ENCODE measurements around the gene CNN3. TPM values are rescaled to one million over a fixed set of nuclear protein-coding genes. Genes with fewer than 3 reads are reported as not detected.

Gene CNN3
- polyA plus RNA-seq, 2 of the 4 experiments (the other 2 are of a cell fraction): 61.6 to 83.4 TPM

DNA sequence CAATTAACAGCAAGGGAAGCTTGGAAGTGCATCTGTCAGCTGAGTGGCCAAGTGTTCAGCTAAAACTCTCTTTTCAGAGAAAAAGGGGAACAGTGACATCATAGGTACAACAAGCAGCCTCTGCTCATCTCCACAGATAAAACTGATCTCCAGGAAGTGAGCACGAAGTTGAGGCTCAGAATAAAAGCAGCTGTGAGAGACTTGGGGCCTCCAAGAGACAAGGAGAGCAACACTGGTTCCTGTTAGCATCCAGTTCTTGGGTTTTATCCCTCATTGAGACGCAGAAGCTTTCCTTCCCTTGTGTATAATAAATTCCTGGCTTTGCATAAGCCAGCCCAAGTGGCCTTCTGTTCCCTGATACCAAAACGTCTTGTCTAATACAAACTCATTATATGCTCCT lies 20.0 kb upstream of the CNN3 start:
- ChIA-PET POLR2A (no interaction called here), CTCF (interaction anchor here (1.3 to 1.6 kb wide), 2 partner anchors 93 to 96 kb away, joined by 4 to 8 read pairs; no protein-coding TSS in a partner anchor)
- TF ChIP-seq FOXS1 (CRISPR knock-in tag; IDR thresholded peaks at IDR 0.05): no peak
- TF ChIP-seq TFCP2L1 (CRISPR knock-in tag; IDR thresholded peaks at IDR 0.05): no peak
- no peak for TF ChIP-seq BCL3 (IDR thresholded peaks at IDR 0.05)
- TF ChIP-seq HDAC2 (IDR thresholded peaks at IDR 0.05): no peak
- TF ChIP-seq FOSB (CRISPR knock-in tag; IDR thresholded peaks at IDR 0.05): no peak
- TF ChIP-seq EHMT2 (IDR thresholded peaks at IDR 0.05; ENCODE audit: low read depth): no peak
- TF ChIP-seq, protein P1, sequence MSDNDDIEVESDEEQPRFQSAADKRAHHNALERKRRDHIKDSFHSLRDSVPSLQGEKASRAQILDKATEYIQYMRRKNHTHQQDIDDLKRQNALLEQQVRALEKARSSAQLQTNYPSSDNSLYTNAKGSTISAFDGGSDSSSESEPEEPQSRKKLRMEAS (IDR thresholded peaks at IDR 0.05): no peak
- TF ChIP-seq, protein P2, sequence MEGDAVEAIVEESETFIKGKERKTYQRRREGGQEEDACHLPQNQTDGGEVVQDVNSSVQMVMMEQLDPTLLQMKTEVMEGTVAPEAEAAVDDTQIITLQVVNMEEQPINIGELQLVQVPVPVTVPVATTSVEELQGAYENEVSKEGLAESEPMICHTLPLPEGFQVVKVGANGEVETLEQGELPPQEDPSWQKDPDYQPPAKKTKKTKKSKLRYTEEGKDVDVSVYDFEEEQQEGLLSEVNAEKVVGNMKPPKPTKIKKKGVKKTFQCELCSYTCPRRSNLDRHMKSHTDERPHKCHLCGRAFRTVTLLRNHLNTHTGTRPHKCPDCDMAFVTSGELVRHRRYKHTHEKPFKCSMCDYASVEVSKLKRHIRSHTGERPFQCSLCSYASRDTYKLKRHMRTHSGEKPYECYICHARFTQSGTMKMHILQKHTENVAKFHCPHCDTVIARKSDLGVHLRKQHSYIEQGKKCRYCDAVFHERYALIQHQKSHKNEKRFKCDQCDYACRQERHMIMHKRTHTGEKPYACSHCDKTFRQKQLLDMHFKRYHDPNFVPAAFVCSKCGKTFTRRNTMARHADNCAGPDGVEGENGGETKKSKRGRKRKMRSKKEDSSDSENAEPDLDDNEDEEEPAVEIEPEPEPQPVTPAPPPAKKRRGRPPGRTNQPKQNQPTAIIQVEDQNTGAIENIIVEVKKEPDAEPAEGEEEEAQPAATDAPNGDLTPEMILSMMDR (IDR thresholded peaks at IDR 0.05): no peak
- TF ChIP-seq SMC3 (IDR thresholded peaks at IDR 0.05): no peak
- TF ChIP-seq ZFP36 (IDR thresholded peaks at IDR 0.05; ENCODE audit: borderline replicate concordance, partially characterized antibody): no peak
- no peak for TF ChIP-seq HOXA7 (CRISPR knock-in tag; IDR thresholded peaks at IDR 0.05)
- TF ChIP-seq NR3C1 (IDR thresholded peaks at IDR 0.05): no peak
- TF ChIP-seq USF2 (IDR thresholded peaks at IDR 0.05): no peak
- TF ChIP-seq, protein P3, sequence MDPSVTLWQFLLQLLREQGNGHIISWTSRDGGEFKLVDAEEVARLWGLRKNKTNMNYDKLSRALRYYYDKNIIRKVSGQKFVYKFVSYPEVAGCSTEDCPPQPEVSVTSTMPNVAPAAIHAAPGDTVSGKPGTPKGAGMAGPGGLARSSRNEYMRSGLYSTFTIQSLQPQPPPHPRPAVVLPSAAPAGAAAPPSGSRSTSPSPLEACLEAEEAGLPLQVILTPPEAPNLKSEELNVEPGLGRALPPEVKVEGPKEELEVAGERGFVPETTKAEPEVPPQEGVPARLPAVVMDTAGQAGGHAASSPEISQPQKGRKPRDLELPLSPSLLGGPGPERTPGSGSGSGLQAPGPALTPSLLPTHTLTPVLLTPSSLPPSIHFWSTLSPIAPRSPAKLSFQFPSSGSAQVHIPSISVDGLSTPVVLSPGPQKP (IDR thresholded peaks at IDR 0.05; ENCODE audit: low read depth, low read length): no peak
- Histone ChIP-seq H3K9me3 (peaks cover 3% of the 10 kb centered on the region; the same call in 1 of the 3 replicates), H3K4me1 (peaks cover 44% of the 10 kb centered on the region), H3K4me2 (no peak overlapping the region), H3K27ac (peak overlapping the region in 1 of 2 experiments; percentile 64; a peak in 3 of 6 replicates), H3K4me3 (no peak overlapping the region)
- FAIRE-seq: no peak
- ATAC-seq: no peak
- no peak for DNase-seq (ENCODE audit: low read depth in 1 of 2, low spot score in 1 of 2)
- WGBS (ENCODE audit: missing lambda C conversion rate): 67% methylated on average over 3 of the region's 3 CpGs

- peak; percentile 31 to 84 for DNase-seq (ENCODE audit: low read depth in 1 of 2, low spot score in 1 of 2)
- Histone ChIP-seq H3K9me3 (peaks cover 3% of the 10 kb centered on the region; the same call in 1 of the 3 replicates), H3K4me2 (peak overlapping the region; percentile 58), H3K4me3 (no peak overlapping the region), H3K27ac (peak overlapping the region; percentile 79 to 87), H3K4me1 (peaks cover 57% of the 10 kb centered on the region)
- FAIRE-seq: peak; percentile 82
- WGBS (ENCODE audit: missing lambda C conversion rate): 15% methylated on average over 8 of the region's 8 CpGs
- ATAC-seq: peak; percentile 85 to 86
- POLR2A ChIA-PET: interaction anchor here (0.9 kb wide), 1 partner anchor 16 kb away, joined by 3 read pairs; the partner anchor contains the start of gene CNN3
- CTCF ChIA-PET: interaction anchor here (1.6 to 3.0 kb wide), 4 partner anchors 88 to 101 kb away, joined by 4 to 10 read pairs (median 6); no protein-coding TSS in a partner anchor
- TF ChIP-seq RNF2 (IDR thresholded peaks at IDR 0.05; ENCODE audit: borderline replicate concordance, low read depth) (no peak), MAFK (IDR thresholded peaks at IDR 0.05; ENCODE audit: partially characterized antibody) (peak; percentile 96), FOXS1 (CRISPR knock-in tag; IDR thresholded peaks at IDR 0.05) (no peak), SMC3 (IDR thresholded peaks at IDR 0.05) (no peak), PHF8 (IDR thresholded peaks at IDR 0.05; ENCODE audit: borderline replicate concordance, low read depth) (no peak), EHMT2 (IDR thresholded peaks at IDR 0.05; ENCODE audit: low read depth) (no peak), RCOR1 (IDR thresholded peaks at IDR 0.05; ENCODE audit: low read depth, low read length) (no peak), JUN (IDR thresholded peaks at IDR 0.05) (peak; percentile 48 to 60; a peak in 2 of 5 replicates), HOXA7 (CRISPR knock-in tag; IDR thresholded peaks at IDR 0.05) (no peak), ZNF302 (CRISPR knock-in tag; IDR thresholded peaks at IDR 0.05) (no peak), EHF (CRISPR knock-in tag; IDR thresholded peaks at IDR 0.05) (no peak), NPAS2 (CRISPR knock-in tag; IDR thresholded peaks at IDR 0.05; ENCODE audit: borderline replicate concordance) (no peak), HES2 (IDR thresholded peaks at IDR 0.05) (no peak), KDM5A (IDR thresholded peaks at IDR 0.05) (no peak), NFE2L2 (conservative IDR thresholded peaks at IDR 0.05; ENCODE audit: low read length) (peak; percentile 62; the same call in 1 of the 2 replicates)
- TF ChIP-seq, protein P4, sequence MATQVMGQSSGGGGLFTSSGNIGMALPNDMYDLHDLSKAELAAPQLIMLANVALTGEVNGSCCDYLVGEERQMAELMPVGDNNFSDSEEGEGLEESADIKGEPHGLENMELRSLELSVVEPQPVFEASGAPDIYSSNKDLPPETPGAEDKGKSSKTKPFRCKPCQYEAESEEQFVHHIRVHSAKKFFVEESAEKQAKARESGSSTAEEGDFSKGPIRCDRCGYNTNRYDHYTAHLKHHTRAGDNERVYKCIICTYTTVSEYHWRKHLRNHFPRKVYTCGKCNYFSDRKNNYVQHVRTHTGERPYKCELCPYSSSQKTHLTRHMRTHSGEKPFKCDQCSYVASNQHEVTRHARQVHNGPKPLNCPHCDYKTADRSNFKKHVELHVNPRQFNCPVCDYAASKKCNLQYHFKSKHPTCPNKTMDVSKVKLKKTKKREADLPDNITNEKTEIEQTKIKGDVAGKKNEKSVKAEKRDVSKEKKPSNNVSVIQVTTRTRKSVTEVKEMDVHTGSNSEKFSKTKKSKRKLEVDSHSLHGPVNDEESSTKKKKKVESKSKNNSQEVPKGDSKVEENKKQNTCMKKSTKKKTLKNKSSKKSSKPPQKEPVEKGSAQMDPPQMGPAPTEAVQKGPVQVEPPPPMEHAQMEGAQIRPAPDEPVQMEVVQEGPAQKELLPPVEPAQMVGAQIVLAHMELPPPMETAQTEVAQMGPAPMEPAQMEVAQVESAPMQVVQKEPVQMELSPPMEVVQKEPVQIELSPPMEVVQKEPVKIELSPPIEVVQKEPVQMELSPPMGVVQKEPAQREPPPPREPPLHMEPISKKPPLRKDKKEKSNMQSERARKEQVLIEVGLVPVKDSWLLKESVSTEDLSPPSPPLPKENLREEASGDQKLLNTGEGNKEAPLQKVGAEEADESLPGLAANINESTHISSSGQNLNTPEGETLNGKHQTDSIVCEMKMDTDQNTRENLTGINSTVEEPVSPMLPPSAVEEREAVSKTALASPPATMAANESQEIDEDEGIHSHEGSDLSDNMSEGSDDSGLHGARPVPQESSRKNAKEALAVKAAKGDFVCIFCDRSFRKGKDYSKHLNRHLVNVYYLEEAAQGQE (IDR thresholded peaks at IDR 0.05): no peak
These were observed 15.5 kb upstream of the CNN3 start for GRCh38 chr1:94942171-94943128.

Data from A549 (cell line).